Parathyroid adenoma (tissue), 2 donors: Measurements from ENCODE around the gene SMIM13.
"Not testable (repeated sequence)": the region's sequence is repeated elsewhere in the genome, so short reads cannot be mapped to it uniquely, and the experiment has no call there.

Source experiments
- H2AFZ ChIP-seq: fragments of 300-600 bp; sonication (generic); one replicate; pipeline ENCODE4 v1.7.0; 2017; ENCODE audit warnings: antibody characterized with exemption, mild to moderate bottlenecking
- H3K27ac ChIP-seq: fragments of 300-600 bp; sonication (generic); one replicate; pipeline ENCODE4 v1.7.0; 2017
- H3K27me3 ChIP-seq: fragments of 300-600 bp; sonication (generic); one replicate; pipeline ENCODE4 v1.7.0; 2017; ENCODE audit warnings: low read length; ENCODE audit not compliant: control insufficient read depth, insufficient read depth
- H3K36me3 ChIP-seq: fragments of 300-600 bp; sonication (generic); one replicate; pipeline ENCODE4 v1.7.0; 2017; ENCODE audit warnings: low read length; ENCODE audit not compliant: control insufficient read depth, insufficient read depth
- H3K4me1 ChIP-seq: fragments of 300-600 bp; sonication (generic); one replicate; pipeline ENCODE4 v1.7.0; 2017; ENCODE audit warnings: control low read depth
- H3K4me2 ChIP-seq: fragments of 300-600 bp; sonication (generic); one replicate; pipeline ENCODE4 v1.7.0; 2017; ENCODE audit warnings: low read length
- H3K4me3 ChIP-seq: fragments of 300-600 bp; sonication (generic); one replicate; pipeline ENCODE4 v1.7.0; 2017; ENCODE audit warnings: low read depth, low read length
- H3K79me2 ChIP-seq: fragments of 300-600 bp; sonication (generic); one replicate; pipeline ENCODE4 v1.7.0; 2017; ENCODE audit warnings: control low read depth
- H3K9ac ChIP-seq: fragments of 300-600 bp; sonication (generic); one replicate; pipeline ENCODE4 v1.7.0; 2017; ENCODE audit warnings: mild to moderate bottlenecking
- H3K9me3 ChIP-seq: fragments of 300-600 bp; sonication (generic); one replicate; pipeline ENCODE4 v1.7.0; 2017; ENCODE audit warnings: low read length; ENCODE audit not compliant: control insufficient read depth
- CTCF ChIP-seq: fragments of 300-600 bp; sonication (generic); IDR thresholded peaks from one replicate; pipeline ENCODE4 v1.7.0; 2017; ENCODE audit warnings: antibody characterized with exemption, mild to moderate bottlenecking
- donor health status: primary hyperparathyroidism.

SMIM13 gene

GRCh38 chr6:11078266-11078665 is 15.4 kb upstream of the SMIM13 start:
- Histone ChIP-seq H3K9me3 (no peaks in the 10 kb centered on the region), H3K4me3 (no peak overlapping the region), H3K27me3 (no peaks in the 10 kb centered on the region), H3K27ac (no peak overlapping the region), H3K36me3 (no peaks in the 10 kb centered on the region), H3K4me2 (no peak overlapping the region), H2AFZ (no peak overlapping the region), H3K9ac (no peak overlapping the region), H3K4me1 (no peaks in the 10 kb centered on the region), H3K79me2 (no peaks in the 10 kb centered on the region)
- no peak for TF ChIP-seq CTCF

GRCh38 chr6:11080296-11080695 is 13.3 kb upstream of the SMIM13 start:
- no peaks in the 10 kb centered on the region for H3K36me3 ChIP-seq
- no peaks in the 10 kb centered on the region for H3K27me3 ChIP-seq
- no peaks in the 10 kb centered on the region for H3K4me1 ChIP-seq
- TF ChIP-seq CTCF, result no peak
- no peak overlapping the region for H3K27ac ChIP-seq
- no peak overlapping the region for H3K4me3 ChIP-seq
- no peaks in the 10 kb centered on the region for H3K79me2 ChIP-seq
- H3K9me3 ChIP-seq, result no peaks in the 10 kb centered on the region
- no peak overlapping the region for H2AFZ ChIP-seq
- no peak overlapping the region for H3K4me2 ChIP-seq
- H3K9ac ChIP-seq, result no peak overlapping the region

- no peak overlapping the region for H3K4me3 ChIP-seq
- no peaks in the 10 kb centered on the region for H3K79me2 ChIP-seq
- TF ChIP-seq CTCF, result no peak
- no peak overlapping the region for H2AFZ ChIP-seq
- H3K9me3 ChIP-seq, result no peaks in the 10 kb centered on the region
- no peaks in the 10 kb centered on the region for H3K27me3 ChIP-seq
- no peak overlapping the region for H3K9ac ChIP-seq
- no peak overlapping the region for H3K4me2 ChIP-seq
- no peak overlapping the region for H3K27ac ChIP-seq
- no peaks in the 10 kb centered on the region for H3K36me3 ChIP-seq
- H3K4me1 ChIP-seq, result no peaks in the 10 kb centered on the region
Measured at GRCh38 chr6:11083491-11083890, 10.1 kb upstream of the SMIM13 start.

- H3K27ac ChIP-seq, result no peak overlapping the region
- H3K9ac ChIP-seq, result no peak overlapping the region
- H3K9me3 ChIP-seq, result no peaks in the 10 kb centered on the region
- no peaks in the 10 kb centered on the region for H3K36me3 ChIP-seq
- H3K4me3 ChIP-seq, result no peak overlapping the region
- no peak overlapping the region for H2AFZ ChIP-seq
- no peak overlapping the region for H3K4me2 ChIP-seq
- no peak for TF ChIP-seq CTCF
- H3K27me3 ChIP-seq, result no peaks in the 10 kb centered on the region
- no peaks in the 10 kb centered on the region for H3K4me1 ChIP-seq
- no peaks in the 10 kb centered on the region for H3K79me2 ChIP-seq
Measured at GRCh38 chr6:11083956-11084355, 9.7 kb upstream of the SMIM13 start.

GRCh38 chr6:11085758-11086435 is 7.7 kb upstream of the SMIM13 start:
- no peaks in the 10 kb centered on the region for H3K4me1 ChIP-seq
- H3K27me3 ChIP-seq, result no peaks in the 10 kb centered on the region
- no peaks in the 10 kb centered on the region for H3K9me3 ChIP-seq
- no peak overlapping the region for H2AFZ ChIP-seq
- no peaks in the 10 kb centered on the region for H3K79me2 ChIP-seq
- no peak overlapping the region for H3K4me3 ChIP-seq
- no peak overlapping the region for H3K27ac ChIP-seq
- H3K4me2 ChIP-seq, result no peak overlapping the region
- no peaks in the 10 kb centered on the region for H3K36me3 ChIP-seq
- no peak for TF ChIP-seq CTCF
- no peak overlapping the region for H3K9ac ChIP-seq

GRCh38 chr6:11087141-11087812 is 6.4 kb upstream of the SMIM13 start:
- not testable (repeated sequence) for H3K4me3 ChIP-seq, H3K9ac ChIP-seq, H3K4me1 ChIP-seq, H3K27ac ChIP-seq, H3K27me3 ChIP-seq, H2AFZ ChIP-seq, H3K9me3 ChIP-seq, H3K79me2 ChIP-seq, H3K4me2 ChIP-seq, H3K36me3 ChIP-seq
